HUDEP-2 (cell line): ENCODE measurements around the gene TGM4.
"Not testable (repeated sequence)": the region's sequence is repeated elsewhere in the genome, so short reads cannot be mapped to it uniquely, and the experiment has no call there.

Experiments
- DNase-seq, 76 experiments: peaks; one replicate each; lab custom pipeline; 2025; ENCODE audit not compliant: unreplicated experiment in 76 of 76; lab: John Stamatoyannopoulos, UW

The TGM4 gene

DNA sequence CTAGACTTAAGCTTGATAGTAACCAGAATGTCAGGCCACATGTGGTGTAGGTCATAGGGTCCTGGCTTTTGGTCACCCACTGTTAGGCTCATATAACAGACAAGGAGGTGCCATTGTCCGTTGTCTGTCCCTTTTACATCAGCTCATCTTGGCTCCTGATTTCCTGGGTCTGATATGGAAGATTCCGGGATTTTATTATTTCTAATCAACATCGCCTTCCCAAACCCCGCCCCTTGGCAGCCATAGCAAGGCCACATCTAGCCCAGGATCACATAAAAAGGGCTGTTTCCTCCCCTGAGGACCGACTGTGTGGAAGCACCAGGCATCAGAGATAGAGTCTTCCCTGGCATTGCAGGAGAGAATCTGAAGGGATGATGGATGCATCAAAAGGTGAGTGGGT lies at the start of gene TGM4:
Gene TGM4, plus strand, starts transcription at position 301 of the 400 bp plus-strand sequence. Its CDS starts 71 bp downstream, at position 372.
- no peak for DNase-seq

DNA sequence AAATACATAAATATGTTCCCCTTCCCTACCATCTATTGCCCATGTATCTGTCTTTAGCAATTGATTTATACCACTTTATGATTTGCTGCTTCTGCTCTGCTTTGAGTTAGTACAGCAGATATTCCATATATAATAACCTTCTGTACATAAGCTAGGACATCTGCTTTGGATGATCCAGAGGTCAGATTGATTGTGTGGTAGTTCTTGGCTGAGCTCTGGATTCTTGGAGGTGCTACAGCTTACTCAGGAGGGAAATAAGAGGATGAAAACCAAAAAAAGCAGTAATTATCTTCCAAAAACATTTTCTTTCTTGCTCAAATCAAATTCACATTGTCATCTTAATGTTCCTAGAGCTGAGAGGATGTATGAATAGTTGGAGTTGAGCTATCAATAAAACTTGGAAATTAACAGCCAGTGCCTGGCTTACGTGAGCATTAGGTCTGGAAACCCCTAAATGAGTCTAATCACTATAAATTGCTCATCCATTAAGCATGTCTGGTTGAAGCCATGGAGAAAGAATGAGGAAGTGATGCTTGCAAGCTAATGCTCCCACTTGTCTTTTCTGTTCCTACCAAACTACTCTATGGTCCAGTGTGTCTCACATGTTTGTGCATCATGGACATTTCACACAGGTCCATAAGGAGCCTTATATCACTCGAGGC lies 49.0 kb upstream of the TGM4 start:
- DNase-seq: no peak

DNA sequence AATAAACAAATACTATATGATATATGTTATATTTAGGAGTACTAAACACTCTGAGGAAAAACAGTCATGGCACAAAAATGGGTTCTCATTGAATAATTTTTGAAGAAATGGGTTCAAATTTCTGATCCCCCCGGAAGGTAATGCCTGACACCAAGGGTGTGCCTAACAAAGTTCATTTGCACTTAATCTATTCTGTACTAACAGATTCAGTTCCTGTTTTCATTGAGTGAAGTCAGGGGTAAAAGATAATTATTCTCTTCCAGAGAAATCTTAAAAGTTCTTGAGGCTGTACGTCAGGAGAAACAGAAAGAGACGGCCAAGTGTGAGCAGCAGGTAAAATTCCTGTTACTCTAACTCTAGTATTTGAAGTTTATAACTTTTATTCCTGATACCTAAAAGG lies 47.2 kb upstream of the TGM4 start:
- no peak for DNase-seq

DNA sequence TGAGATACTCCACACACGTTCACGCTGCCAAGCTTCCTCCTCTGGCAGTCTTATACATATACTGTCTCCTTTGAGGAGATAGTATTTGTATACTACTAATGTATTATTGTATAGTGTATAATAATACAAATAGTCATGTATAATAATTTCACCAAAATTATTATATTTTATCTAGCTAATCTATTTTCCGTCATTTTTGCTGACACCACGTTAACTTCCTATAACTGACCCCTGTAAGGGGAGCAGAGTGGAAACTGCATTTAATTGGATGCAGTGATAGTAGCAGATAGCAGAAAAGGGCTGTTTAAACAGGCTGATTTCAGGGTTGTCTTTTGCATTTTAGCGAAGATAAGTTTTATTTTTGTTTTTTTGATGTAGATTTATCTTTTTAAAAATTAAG lies 43.2 kb upstream of the TGM4 start:
- no peak for DNase-seq

DNA sequence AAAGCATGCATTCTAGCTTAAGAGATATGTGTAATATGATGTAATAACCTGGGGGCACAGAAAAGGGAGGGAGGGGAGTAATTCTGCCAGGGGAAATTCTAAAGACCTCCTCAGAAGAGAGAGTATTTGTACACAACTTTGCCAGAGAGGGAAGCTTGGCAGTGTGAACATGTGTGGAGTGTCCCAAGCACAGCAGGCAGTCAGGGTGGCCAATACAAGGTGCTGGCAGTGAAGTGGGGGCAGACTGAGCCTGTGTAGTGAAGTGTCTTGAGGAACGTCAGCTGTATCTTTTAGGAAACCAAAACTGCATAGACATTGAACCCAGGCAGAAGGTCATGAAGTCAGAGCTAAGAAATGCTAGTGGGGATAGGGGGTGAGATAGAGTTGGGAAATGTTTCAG lies 42.4 kb upstream of the TGM4 start:
- DNase-seq: no peak

DNA sequence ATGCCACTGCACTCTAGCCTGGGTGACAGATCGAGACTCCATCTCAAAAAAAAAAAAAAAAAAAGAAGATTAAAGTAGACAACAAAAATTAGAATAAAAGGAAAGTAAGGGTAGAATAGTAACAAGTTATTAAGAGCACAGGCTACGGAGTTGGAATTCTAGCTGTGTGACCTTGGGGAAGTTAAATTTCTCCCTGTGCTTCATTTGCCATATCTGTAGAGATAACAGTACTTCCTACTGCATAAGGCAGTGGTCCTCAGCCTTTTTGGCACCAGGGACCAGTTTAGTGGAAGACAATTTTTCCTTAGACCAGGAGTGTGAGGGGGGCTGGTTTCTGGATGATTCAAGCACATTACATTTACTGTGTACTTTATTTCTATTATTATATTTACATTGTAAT lies 41.4 kb upstream of the TGM4 start:
- no peak for DNase-seq

DNA sequence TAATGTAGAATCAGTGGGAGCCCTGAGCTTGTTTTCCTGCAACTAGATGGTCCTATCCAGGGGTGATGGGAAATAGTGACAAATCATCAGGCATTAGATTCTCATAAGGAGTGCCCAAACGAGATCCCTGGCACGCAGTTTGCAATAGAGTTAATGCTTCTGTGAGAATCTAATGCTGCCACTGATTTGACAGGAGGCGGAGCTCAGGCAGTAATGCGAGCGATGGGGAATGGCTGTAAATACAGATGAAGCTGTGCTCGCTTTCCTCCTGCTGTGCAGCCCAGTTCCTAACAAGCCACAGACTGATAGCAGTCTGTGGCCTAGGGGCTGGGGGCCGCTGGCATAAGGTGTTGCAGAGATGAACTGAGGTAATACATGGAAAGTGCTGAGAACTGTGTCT lies 41.0 kb upstream of the TGM4 start:
- DNase-seq: no peak

DNA sequence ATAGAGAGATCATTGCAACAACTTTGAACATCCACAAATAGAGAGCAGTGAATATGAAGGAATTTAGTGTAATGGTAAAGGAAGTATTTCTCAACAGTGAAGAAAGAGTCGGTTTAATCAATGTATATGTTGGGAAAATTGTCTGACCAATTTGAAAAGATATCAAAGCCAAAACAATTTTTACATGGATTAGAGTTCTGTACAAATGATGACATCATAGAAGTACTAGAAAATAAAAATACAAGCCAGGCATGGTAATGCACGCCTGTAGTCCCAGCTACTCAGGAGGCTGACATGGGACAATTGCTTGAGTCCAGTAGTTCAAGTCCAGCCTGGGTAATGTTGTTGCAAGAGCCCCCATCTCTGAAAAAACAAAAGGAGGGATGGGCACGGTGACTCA lies 38.7 kb upstream of the TGM4 start:
- DNase-seq: no peak

DNA sequence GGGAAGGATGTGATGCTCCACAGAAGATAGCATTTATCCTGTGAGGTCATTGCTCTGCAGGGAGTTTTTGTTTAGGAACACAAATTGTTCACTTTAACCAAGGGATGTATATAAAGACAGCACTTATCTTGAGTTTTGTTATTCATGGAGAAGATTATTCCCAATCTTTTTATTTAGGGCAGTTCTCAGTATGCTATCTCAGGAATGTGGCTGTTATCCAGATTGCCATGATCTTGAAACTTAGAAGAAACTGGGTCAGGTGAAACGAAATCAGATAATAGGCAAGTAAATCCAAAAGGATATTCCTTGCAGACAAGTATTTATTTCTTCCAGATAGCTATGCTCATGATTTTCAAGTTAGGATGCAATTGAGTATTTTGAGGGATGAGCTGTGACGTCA lies 32.0 kb upstream of the TGM4 start:
- DNase-seq: no peak

DNA sequence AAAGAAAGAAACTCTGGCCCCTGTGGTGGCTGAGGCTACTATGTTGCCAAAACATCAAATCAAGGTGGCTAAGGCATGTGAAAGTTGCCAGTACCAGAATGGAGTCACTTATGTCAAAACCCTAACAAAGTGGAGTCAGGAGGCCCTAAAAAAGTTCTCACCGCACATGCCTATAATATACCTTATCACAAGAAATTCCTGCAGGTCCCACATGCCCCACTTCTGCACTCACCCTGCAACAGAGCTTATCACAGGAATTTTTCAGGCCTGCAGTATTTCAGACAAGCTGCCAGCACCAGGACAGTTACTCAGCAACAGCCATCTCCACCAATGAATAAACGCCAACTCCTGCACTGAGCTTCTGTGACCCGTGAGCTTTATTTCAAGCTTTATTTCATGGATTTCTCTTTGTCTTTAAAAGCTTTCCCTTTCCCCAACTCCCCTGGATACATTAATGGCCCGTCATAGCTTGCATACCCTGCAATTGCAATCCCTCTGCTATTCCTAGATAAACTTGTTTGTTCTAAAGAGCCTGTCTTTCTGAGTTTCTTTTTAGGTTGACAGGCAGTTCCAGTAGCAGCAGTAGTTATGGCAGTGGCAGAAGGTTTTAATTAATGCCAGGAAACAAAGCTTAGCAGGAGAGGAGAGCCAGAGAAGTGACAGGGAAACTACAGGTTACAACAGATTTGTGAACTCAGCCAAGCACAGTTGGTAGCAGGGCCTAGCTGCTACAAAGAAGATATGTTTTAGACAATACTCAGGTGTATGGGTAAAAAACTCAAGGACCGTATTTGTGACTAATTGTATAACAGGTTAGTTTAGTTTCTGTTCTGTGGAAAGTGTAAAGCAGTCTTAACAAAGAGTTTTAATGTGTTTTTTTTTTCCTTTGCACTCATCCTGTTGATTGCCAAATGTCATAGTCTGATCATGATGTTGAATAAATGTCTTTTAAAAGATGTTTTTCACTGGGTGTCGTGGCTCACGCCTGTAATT lies 28.6 kb upstream of the TGM4 start:
- no peak for DNase-seq

DNA sequence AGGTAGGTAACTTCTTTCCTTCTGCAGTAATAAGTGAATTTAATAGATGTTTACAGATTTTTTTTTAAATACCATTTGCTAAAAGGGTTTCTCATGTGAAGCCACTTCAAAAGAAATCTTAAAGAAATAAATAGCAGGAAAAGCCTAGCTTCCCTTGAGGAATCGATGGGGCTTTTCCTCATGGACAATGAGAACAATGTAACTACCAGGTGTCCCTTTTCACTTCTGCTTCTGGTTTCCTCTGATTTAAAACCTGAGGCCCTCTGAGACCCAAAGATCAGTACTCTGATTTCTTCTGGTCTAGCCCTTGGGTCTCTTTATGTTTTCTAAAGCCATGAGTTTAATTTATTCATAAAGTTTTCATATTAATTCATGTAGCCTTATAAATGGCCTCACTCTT lies 25.8 kb upstream of the TGM4 start:
- DNase-seq: no peak

DNA sequence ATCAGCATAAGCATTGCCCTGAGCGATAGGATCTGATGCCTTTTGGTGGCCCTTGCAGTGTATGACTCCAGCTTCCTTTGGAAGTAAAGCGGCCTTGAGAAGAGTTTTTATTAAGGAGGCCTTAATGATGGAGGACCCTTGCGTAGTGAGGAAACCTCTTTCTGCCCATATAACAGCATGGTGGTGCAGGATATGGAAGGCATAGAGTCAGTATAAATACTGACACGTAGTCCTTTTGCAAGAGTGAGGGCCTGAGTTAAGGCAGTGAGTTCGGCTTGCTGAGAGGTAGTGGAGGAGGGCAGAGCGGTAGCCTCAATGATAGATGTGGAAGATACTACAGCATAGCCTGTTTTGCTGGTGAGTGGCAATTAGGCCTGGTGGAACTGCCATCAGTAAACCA lies 17.7 kb upstream of the TGM4 start:
- not testable (repeated sequence) for DNase-seq

DNA sequence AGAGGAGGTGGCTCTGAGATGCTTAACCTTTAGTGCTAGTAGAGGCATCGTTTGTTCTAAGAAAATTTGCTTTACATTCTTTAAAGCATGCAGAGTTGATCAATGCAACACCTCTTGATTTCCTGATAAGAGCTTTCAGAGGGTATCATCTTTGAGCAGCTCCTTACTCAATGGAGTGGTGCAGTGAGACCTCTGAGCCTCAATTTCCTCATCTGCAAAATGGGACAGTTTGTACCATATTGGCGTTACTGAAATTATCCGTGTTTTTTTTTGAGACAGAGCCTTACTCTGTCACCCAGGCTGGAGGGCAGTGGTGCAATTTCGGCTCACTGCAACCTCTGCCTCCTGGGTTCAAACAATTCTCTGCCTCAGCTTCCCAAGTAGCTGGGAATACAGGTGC lies 14.3 kb upstream of the TGM4 start:
- DNase-seq: no peak

DNA sequence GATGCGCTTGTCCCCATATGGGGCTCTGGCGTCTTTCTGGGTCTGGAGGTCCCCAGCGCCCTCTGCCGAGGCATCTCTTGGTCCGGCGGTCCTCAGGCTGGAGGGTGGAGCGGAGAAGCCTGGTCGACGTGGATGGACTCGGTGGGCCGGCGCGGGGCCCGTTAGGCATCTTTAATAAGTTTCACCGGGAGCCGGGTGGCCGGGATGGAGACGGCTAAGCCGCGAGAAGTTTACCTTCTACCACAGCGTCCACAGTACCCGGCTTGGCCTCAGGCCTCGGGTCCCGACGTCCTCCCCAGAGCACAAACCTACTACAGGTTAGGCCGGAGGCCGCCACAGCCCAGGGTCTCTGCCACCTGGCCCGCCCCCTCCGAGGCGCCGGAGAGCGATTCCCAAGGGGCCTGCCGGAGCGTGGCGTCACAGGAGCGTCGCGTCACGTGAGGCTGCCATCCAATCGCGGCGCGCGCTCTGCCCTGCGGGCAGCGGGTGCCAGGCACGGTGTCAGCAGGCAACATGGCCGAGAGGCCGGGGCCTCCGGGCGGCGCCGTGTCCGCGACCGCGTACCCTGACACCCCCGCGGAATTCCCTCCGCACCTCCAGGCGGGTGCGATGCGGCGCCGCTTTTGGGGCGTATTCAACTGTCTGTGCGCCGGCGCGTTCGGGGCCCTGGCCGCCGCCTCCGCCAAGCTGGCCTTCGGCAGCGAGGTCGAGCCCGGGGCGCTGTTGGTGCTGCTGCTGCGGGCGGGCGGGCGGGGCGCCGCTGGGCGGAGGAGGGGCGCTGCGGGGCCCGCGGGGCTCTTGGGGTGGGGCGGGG lies 12.8 kb upstream of the TGM4 start, which contains the start of gene TMEM42:
Gene TMEM42, plus strand, starts transcription at position 501 of the 814 bp plus-strand sequence. Its CDS starts 13 bp downstream, at position 514.
- peak in 74 of 76 experiments; percentile 26 to 85 (median 74) for DNase-seq

DNA sequence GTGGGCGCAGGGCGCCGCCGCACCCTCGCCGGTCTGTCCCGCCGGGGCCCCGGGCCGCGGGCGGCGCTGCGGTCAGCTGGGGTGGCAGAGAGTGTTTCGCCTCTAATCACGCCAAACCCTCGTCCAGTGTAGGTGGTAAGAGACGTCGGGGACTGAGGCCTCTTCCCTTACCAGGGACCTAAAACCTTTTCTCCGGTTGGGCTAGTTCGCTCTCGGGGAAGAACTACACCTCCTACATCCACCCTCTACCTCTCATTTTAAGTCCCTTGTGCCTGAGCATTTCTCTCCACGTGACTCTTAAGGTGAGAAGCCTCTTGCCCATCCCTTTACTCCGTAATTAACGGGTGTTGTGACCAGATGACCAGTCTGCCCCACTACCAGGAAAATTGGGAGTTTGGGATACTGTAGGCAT lies 12.2 kb upstream of the TGM4 start:
- DNase-seq: peak in 11 of 76 experiments; percentile 35 to 55 (median 39)

DNA sequence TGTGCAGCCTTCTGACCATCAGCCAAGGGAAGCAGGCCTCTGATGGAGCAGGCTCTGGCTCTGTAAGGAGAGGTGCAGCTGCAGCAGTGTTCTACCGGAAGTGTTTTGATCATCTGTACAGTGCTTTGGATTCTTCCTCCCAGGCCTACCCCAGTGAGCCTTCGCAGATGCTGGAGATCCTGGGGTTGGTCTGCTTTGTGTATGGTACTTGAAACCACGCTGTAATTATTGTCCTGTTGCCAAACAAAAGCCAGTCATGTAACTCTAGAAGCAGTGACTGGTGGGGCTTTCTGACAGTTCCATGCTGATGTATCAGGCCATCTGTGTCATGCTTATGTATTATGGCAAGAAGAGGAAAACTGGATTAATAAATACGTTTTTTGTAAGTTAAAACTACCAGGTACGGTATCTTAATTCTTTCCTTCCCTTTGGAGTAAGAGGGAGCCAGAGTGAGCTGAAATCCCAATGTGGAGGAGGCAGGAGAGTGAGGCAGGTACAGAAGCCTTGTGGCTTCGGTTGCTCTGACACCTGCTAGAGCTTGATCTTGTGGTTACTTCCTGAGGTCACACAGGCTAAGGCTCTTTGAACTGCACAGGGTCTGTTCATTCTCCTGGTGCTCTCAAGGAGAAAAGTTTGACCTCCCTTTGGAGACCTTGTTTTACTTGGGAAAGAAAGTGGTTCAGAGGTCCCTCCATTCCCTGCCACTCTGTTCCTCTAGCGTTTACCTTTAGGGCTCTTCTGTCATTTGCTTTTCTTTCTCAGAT lies 9.0 kb upstream of the TGM4 start:
- no peak for DNase-seq

DNA sequence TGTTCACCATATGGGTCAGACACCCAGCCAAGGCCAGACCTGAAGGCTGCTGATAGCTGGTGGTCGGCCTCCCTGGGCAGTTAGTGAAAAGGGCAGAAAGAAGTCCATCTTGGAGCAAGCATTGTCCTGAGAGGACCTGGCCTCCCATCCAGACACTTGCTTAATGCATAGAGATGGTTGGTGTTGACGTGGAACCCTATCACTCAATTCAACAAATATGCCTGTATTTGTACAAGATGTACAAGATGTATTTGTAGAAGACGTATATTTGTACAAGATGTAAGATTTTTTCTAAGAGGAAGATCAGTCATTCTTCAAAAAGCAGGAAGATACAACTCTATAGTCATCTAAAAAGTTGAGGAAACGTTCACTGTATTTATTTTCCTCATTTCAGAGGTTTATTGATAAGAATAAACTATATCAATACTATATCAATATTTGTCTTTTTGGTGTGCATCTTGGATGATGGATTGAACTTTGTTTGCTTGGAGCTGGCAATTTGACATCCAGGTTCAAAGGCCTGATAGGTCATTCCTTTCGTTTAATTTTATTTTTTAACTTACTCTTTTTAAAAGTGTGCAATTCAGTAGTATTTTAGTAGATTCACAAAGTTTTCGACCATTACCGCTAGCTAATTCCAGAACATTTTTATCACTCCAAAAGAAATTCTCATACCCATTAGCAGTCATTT lies 6.8 kb upstream of the TGM4 start:
- no peak for DNase-seq

DNA sequence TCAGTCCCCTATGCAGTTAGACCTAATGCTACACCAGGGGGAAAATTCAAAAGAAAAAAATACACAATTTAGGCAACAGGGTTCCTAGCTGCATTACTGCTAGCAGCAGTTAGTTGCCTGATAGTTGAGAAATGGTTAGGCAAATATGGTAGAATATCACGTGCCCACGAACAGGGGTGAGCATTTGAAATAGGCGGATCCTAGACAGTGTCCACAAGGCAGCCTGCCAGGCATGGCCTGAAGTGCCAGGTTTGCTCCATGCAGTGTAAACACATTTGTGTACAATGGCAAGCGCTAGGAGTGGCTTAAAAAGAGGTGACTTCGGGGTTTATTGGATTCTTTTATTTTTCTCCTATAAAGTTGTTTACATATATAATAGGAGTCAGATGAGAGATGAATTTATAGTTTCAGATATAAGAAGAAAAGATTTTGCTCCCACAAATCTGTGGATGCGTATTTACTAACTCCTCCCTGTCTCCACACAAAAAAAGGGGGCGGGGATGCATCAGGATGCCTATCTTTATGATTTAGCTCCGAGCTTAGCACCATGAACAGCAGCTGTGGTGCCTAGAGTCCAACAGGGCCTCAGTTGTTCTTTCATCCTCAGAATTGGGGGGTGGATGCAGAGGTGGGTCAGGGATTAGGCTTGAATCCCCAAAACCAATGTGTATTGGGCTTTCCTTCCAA lies 3.9 kb upstream of the TGM4 start:
- DNase-seq: no peak

DNA sequence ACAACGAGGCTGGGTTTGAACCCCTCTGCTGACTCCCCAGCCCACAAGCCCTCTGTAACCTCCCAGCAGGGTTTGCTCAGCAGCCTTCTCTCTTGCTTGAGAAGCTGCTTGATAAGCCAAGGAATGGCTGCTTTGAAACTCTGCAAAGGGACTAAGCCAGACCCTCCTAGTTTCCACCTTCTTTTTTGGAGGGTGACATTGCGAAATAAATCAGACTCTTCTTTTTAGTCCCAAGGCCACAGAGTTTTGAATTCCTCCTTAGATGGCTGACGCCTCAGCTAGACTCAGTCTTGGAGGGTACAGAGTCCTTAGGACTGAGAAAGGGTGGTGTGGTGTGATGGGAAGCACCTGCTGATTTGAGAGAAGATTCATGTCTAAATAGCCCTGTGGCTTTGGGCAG lies 1.2 kb downstream of the TGM4 start:
- no peak for DNase-seq
